Stomach (tissue), 9 donors: ENCODE results near the gene PLEK2. TPM values are rescaled to one million over a fixed set of nuclear protein-coding genes. Genes with fewer than 3 reads are reported as not detected.

ENCODE experiments used
- DNase-seq, 2 donors: peaks; one replicate each; pipeline versions ENCODE4 v3.0.0 to v3.0.0-alpha.2; 2013 to 2019
- H3K27ac ChIP-seq, 5 donors: fragments of 200-600 bp in 4 of 5; sonication (generic) in 4 of 5; one replicate each; pipeline ENCODE4 v1.5.1; 2013 to 2019; ENCODE audit warnings: mild to moderate bottlenecking in 1 of 5, moderate library complexity in 1 of 5
- H3K27me3 ChIP-seq, 3 donors: fragments of 200-600 bp; sonication (generic); one replicate each; pipeline ENCODE4 v1.5.1; 2017 to 2019; ENCODE audit warnings: mixed run types in 1 of 3
- H3K36me3 ChIP-seq, 4 donors: fragments of 200-600 bp; sonication (generic); 1 replicate in 3 of 4; 2 replicates in 1 of 4; pipeline ENCODE4 v1.5.1; 2016 to 2019
- H3K4me1 ChIP-seq, 4 donors: fragments of 200-600 bp; sonication (generic); one replicate each; pipeline ENCODE4 v1.5.1; 2016 to 2019
- H3K4me3 ChIP-seq, 4 donors: fragments of 200-600 bp; sonication (generic) in 3 of 4; one replicate each; pipeline ENCODE4 v1.5.1; 2016 to 2019; ENCODE audit warnings: mild to moderate bottlenecking in 1 of 4
- H3K9me3 ChIP-seq, 4 donors: fragments of 200-600 bp; sonication (generic); one replicate each; pipeline ENCODE4 v1.5.1; 2016 to 2019
- CTCF ChIP-seq, 7 experiments: fragments of 450-650 bp in 4 of 7; fragments of 200-600 bp in 3 of 7; sonication (generic) in 3 of 7; IDR thresholded peaks; one replicate each; pipeline ENCODE4 v1.5.1; 2016 to 2019; ENCODE audit warnings: antibody characterized with exemption in 7 of 7, control low read depth in 2 of 7, mild to moderate bottlenecking in 1 of 7
- EP300 ChIP-seq: sonication (generic); formaldehyde crosslinking; IDR thresholded peaks from one replicate; pipeline ENCODE4 v1.6.1; 2017; ENCODE audit warnings: antibody characterized with exemption
- POLR2A ChIP-seq, 4 donors: fragments of 450-650 bp; IDR thresholded peaks; one replicate each; pipeline ENCODE4 v1.6.1; 2016; ENCODE audit warnings: antibody characterized with exemption in 4 of 4, control low read depth in 2 of 4, mild to moderate bottlenecking in 1 of 4, moderate library complexity in 1 of 4
- POLR2AphosphoS5 ChIP-seq, 3 donors: sonication (generic); formaldehyde crosslinking; IDR thresholded peaks; one replicate each; pipeline ENCODE4 v1.6.1; 2016; ENCODE audit warnings: antibody characterized with exemption in 3 of 3
- WGBS, 5 donors: extraction: QIAGEN DNeasy Blood & Tissue Kit in 3 of 5; methylation state at CpG; one replicate each; pipeline versions ENCODE4 v1.1.5 to v1.1.7; 2013 to 2018; 5-methylcytosine and 5-hydroxymethylcytosine counted together
- intact Hi-C: fragments of 100-400 bp; cut with DNase I; formaldehyde crosslinking; loops from one replicate; pipeline ENCODE4 v1.15.1; 2023; ENCODE audit warnings: low total_unique reads
- polyA plus RNA-seq, 3 donors: library from polyadenylated mRNA; stranded (reverse); fragments of 200-250 nt; gene quantifications; one replicate each; pipeline ENCODE4 v1.2.3, GENCODE V29; 2013
- total RNA-seq, 5 donors: library from RNA; depleted of rRNA; stranded (reverse); fragments of >200 nt; gene quantifications; one replicate each; pipeline versions ENCODE4 v1.1.0 to v1.2.3, GENCODE V29; 2014 to 2016
- donor health status: healthy with polysubstance abuse.
- donor health status: Bipolar disorder and iron deficiency.
- donor health status: healthy.

The PLEK2 gene
- total and polyA plus RNA-seq, 8 donors: 6.5 to 203 (median 20.0) TPM; not detected in 1

GRCh38 chr14:67371247-67372148, 40.5 kb downstream of the PLEK2 start:
- Histone ChIP-seq H3K27me3 (no peaks in the 10 kb centered on the region), H3K4me3 (no peak overlapping the region), H3K9me3 (no peaks in the 10 kb centered on the region), H3K27ac (no peak overlapping the region), H3K4me1 (peaks cover 0 to 30% (median 13%) of the 10 kb centered on the region in 4 donors), H3K36me3 (peaks cover 29 to 99% (median 99%) of the 10 kb centered on the region in 4 donors)
- intact Hi-C loops: no loop called here
- TF ChIP-seq CTCF (IDR thresholded peaks at IDR 0.05) (no peak), POLR2AphosphoS5 (IDR thresholded peaks at IDR 0.05) (no peak)
- no peak for DNase-seq
- WGBS, 5 donors: 89 to 95% (median 93%) methylated on average over 4 of the region's 4 CpGs

GRCh38 chr14:67370830-67371229, 41.1 kb downstream of the PLEK2 start:
- TF ChIP-seq CTCF (IDR thresholded peaks at IDR 0.05): no peak
- TF ChIP-seq EP300: no peak
- TF ChIP-seq POLR2AphosphoS5 (IDR thresholded peaks at IDR 0.05): no peak
- no peak for TF ChIP-seq POLR2A (IDR thresholded peaks at IDR 0.05)
- no peak for DNase-seq
- no peaks in the 10 kb centered on the region for H3K9me3 ChIP-seq
- H3K36me3 ChIP-seq: peaks cover 29 to 99% (median 99%) of the 10 kb centered on the region in 4 donors
- H3K4me1 ChIP-seq: peaks cover 0 to 30% (median 14%) of the 10 kb centered on the region in 4 donors
- 81 to 93% (median 85%) methylated on average over 5 of the region's 5 CpGs for WGBS, 5 donors
- intact Hi-C loops: no loop called here
- H3K27ac ChIP-seq: no peak overlapping the region
- H3K4me3 ChIP-seq: no peak overlapping the region
- H3K27me3 ChIP-seq: no peaks in the 10 kb centered on the region

- H3K4me1 ChIP-seq: peaks cover 7 to 60% (median 41%) of the 10 kb centered on the region in 4 donors
- no peaks in the 10 kb centered on the region for H3K27me3 ChIP-seq
- no peak overlapping the region for H3K4me3 ChIP-seq
- DNase-seq: no peak
- no peak overlapping the region for H3K27ac ChIP-seq
- no peaks in the 10 kb centered on the region for H3K9me3 ChIP-seq
- WGBS, 5 donors: 87 to 91% (median 89%) methylated on average over 4 of the region's 4 CpGs
- intact Hi-C loops: no loop called here
- peaks cover 36 to 68% (median 63%) of the 10 kb centered on the region in 4 donors for H3K36me3 ChIP-seq
- no peak for TF ChIP-seq EP300
- no peak for TF ChIP-seq POLR2AphosphoS5 (IDR thresholded peaks at IDR 0.05)
- no peak for TF ChIP-seq POLR2A (IDR thresholded peaks at IDR 0.05)
- no peak for TF ChIP-seq CTCF (IDR thresholded peaks at IDR 0.05)
These were observed 46.5 kb downstream of the PLEK2 start for GRCh38 chr14:67365476-67365875.

- peaks cover 10 to 20% (median 15%) of the 10 kb centered on the region in 4 donors for H3K36me3 ChIP-seq
- no peak for TF ChIP-seq EP300
- no peak for TF ChIP-seq CTCF (IDR thresholded peaks at IDR 0.05)
- TF ChIP-seq POLR2AphosphoS5 (IDR thresholded peaks at IDR 0.05): no peak
- TF ChIP-seq POLR2A (IDR thresholded peaks at IDR 0.05): no peak
- peaks cover 31 to 85% (median 64%) of the 10 kb centered on the region in 4 donors for H3K4me1 ChIP-seq
- H3K27ac ChIP-seq: peak overlapping the region; percentile 69 to 95 (median 93)
- no peaks in the 10 kb centered on the region for H3K27me3 ChIP-seq
- WGBS, 5 donors: 0 to 2% (median 1%) methylated on average over 32 to 34 of the region's 34 CpGs
- peak overlapping the region; percentile 64 to 95 (median 84) for H3K4me3 ChIP-seq
- no peak for DNase-seq
- intact Hi-C loops: no loop called here
- no peaks in the 10 kb centered on the region for H3K9me3 ChIP-seq
These were observed 51.3 kb downstream of the PLEK2 start for GRCh38 chr14:67360470-67361206.
